SU-DHL-6 (cell line): ENCODE data around the gene WWOX.
"Not testable (repeated sequence)": the region's sequence is repeated elsewhere in the genome, so short reads cannot be mapped to it uniquely, and the experiment has no call there.

Source experiments
- H2AFZ ChIP-seq: fragments of 200-600 bp; sonication (generic); 2 replicates; pipeline ENCODE4 v1.6.1; 2014; ENCODE audit warnings: low read depth, mild to moderate bottlenecking, moderate library complexity, mixed read lengths, antibody characterized with exemption, low read length; ENCODE audit not compliant: severe bottlenecking
- H3F3A ChIP-seq: fragments of 200-600 bp; shearing (Covaris generic); 2 replicates; pipeline ENCODE4 v1.6.0; 2016; ENCODE audit warnings: antibody characterized with exemption, mild to moderate bottlenecking; ENCODE audit not compliant: insufficient read depth
- H3K27ac ChIP-seq: fragments of 200-600 bp; sonication (generic); 2 replicates; pipeline ENCODE4 v1.5.1; 2016; ENCODE audit warnings: low read depth, mild to moderate bottlenecking, low read length, moderate library complexity, mixed read lengths
- H3K27me3 ChIP-seq: fragments of 200-600 bp; sonication (generic), shearing (Covaris generic); 2 replicates; pipeline ENCODE4 v1.6.0; 2014; ENCODE audit warnings: mild to moderate bottlenecking, low read length
- H3K36me3 ChIP-seq: fragments of 200-600 bp; sonication (generic); 2 replicates; pipeline ENCODE4 v1.6.1; 2014; ENCODE audit warnings: mild to moderate bottlenecking, low read length, mixed read lengths
- H3K4me2 ChIP-seq: fragments of 300-600, 200-600 bp; shearing (Covaris generic), sonication (generic); 2 replicates; pipeline ENCODE4 v1.6.0; 2014; ENCODE audit warnings: low read length, low read depth, mild to moderate bottlenecking; ENCODE audit not compliant: poor library complexity, severe bottlenecking
- H3K4me3 ChIP-seq: fragments of 200-600 bp; sonication (generic); 2 replicates; pipeline ENCODE4 v1.5.1; 2014; ENCODE audit warnings: antibody characterized with exemption, low read length, mild to moderate bottlenecking, mixed read lengths; ENCODE audit not compliant: insufficient read depth, poor library complexity, severe bottlenecking
- H3K79me2 ChIP-seq: fragments of 200-600 bp; sonication (generic); 2 replicates; pipeline ENCODE4 v1.6.1; 2014; ENCODE audit warnings: mild to moderate bottlenecking, low read length, moderate library complexity; ENCODE audit not compliant: insufficient read depth
- H3K9ac ChIP-seq: fragments of 200-600 bp; sonication (generic); 2 replicates; pipeline ENCODE4 v1.7.0; 2014; ENCODE audit warnings: mild to moderate bottlenecking, low read length
- H3K9me2 ChIP-seq: fragments of 200-600 bp; sonication (generic); replicated peaks from 2 replicates; pipeline ENCODE4 v1.6.1; 2014; ENCODE audit warnings: low read length; ENCODE audit not compliant: insufficient read depth
- H3K9me3 ChIP-seq: fragments of 200-600 bp; sonication (generic); 2 replicates; pipeline ENCODE4 v1.6.1; 2014; ENCODE audit warnings: low read length, mixed read lengths; ENCODE audit not compliant: insufficient read depth
- H4K20me1 ChIP-seq: fragments of 200-600 bp; sonication (generic); 2 replicates; pipeline ENCODE4 v1.6.1; 2014; ENCODE audit warnings: low read depth, mild to moderate bottlenecking, antibody characterized with exemption, low read length, moderate library complexity, mixed read lengths
- EZH2phosphoT487 ChIP-seq: fragments of 200-600 bp; sonication (generic), shearing (Covaris generic); conservative IDR thresholded peaks from 2 replicates; pipeline ENCODE4 v1.6.1; 2018; ENCODE audit warnings: mild to moderate bottlenecking, antibody characterized with exemption, low read length, moderate library complexity, mixed read lengths
- TF ChIP-seq, protein P1 (sequence below): fragments of 200-600 bp; sonication (generic); IDR thresholded peaks from one replicate; pipeline ENCODE4 v1.5.1; 2017; ENCODE audit warnings: antibody characterized with exemption, mild to moderate bottlenecking, low read length, moderate library complexity; ENCODE audit not compliant: insufficient read depth, poor library complexity, severe bottlenecking

The WWOX gene

GRCh38 chr16:79257953-79258490, 1158.6 kb downstream of the WWOX start:
- H3K4me3 ChIP-seq = no peak overlapping the region
- no peak overlapping the region for H3K27ac ChIP-seq
- no peak overlapping the region for H2AFZ ChIP-seq
- no peaks in the 10 kb centered on the region for H3K79me2 ChIP-seq
- no peak overlapping the region for H3K9ac ChIP-seq
- no peaks in the 10 kb centered on the region for H3K27me3 ChIP-seq
- H3K9me2 ChIP-seq = no peaks in the 10 kb centered on the region
- H3K4me2 ChIP-seq = no peak overlapping the region
- TF ChIP-seq, protein P1, sequence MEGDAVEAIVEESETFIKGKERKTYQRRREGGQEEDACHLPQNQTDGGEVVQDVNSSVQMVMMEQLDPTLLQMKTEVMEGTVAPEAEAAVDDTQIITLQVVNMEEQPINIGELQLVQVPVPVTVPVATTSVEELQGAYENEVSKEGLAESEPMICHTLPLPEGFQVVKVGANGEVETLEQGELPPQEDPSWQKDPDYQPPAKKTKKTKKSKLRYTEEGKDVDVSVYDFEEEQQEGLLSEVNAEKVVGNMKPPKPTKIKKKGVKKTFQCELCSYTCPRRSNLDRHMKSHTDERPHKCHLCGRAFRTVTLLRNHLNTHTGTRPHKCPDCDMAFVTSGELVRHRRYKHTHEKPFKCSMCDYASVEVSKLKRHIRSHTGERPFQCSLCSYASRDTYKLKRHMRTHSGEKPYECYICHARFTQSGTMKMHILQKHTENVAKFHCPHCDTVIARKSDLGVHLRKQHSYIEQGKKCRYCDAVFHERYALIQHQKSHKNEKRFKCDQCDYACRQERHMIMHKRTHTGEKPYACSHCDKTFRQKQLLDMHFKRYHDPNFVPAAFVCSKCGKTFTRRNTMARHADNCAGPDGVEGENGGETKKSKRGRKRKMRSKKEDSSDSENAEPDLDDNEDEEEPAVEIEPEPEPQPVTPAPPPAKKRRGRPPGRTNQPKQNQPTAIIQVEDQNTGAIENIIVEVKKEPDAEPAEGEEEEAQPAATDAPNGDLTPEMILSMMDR = no peak
- no peak for TF ChIP-seq EZH2phosphoT487
- no peaks in the 10 kb centered on the region for H3K36me3 ChIP-seq
- H3K9me3 ChIP-seq = no peaks in the 10 kb centered on the region
- no peaks in the 10 kb centered on the region for H4K20me1 ChIP-seq
- H3F3A ChIP-seq = no peaks in the 10 kb centered on the region

DNA sequence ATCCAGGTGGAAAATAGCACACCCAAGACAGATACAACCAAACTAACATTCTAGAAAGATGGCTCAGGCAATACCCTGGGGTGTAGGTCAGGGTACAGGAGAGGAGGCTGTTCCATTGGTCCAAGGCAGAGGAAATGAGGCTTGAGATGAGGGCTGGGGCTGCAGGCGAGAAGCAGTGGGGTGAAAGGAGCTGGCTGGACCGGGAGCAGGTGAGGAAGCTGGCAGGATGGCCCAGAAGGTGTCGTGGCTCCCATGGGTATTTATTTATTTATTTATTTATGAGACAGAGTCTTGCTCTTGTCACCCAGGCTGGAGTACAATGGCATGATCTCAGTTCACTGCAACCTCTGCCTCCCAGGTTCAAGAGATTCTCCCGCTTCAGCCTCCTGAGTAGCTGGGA, 1161.4 kb downstream of the WWOX start:
- not testable (repeated sequence) for H3K36me3 ChIP-seq, H2AFZ ChIP-seq, H3K27me3 ChIP-seq, H3K9me2 ChIP-seq, H3K4me3 ChIP-seq, H3F3A ChIP-seq, H3K4me2 ChIP-seq, H4K20me1 ChIP-seq, H3K27ac ChIP-seq, H3K9ac ChIP-seq, H3K79me2 ChIP-seq, H3K9me3 ChIP-seq

DNA sequence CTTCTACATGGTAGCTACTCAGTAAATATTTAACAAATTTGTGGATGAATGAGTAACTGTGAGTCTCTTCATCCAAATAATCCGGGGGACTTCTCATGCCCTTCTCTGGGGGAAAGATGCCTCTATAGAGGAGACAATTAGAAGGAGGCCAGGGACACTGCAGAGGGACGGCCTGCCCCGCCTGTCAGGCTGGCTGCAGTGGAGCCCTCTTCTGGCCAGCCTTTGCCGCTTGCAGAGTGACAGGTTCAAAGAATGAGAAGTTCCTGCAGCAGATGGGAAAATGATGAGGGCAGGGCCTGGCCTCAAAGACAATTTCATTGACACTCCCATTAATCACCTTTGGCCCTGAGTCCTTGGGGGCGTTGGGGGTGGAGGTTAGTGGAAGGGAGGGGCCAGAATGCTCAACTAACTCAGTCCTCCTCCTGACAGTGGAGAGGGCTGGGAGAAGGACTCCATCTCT, 1162.1 kb downstream of the WWOX start:
- Histone ChIP-seq H3K9me2 (no peaks in the 10 kb centered on the region), H3K27ac (no peak overlapping the region), H3K27me3 (no peaks in the 10 kb centered on the region), H3K4me3 (no peak overlapping the region), H4K20me1 (no peaks in the 10 kb centered on the region), H2AFZ (no peak overlapping the region), H3F3A (no peaks in the 10 kb centered on the region), H3K9ac (no peak overlapping the region), H3K79me2 (no peaks in the 10 kb centered on the region), H3K9me3 (no peaks in the 10 kb centered on the region), H3K4me2 (no peak overlapping the region), H3K36me3 (no peaks in the 10 kb centered on the region)
- TF ChIP-seq, protein P1 = peak; percentile 18
- TF ChIP-seq EZH2phosphoT487 = no peak

DNA sequence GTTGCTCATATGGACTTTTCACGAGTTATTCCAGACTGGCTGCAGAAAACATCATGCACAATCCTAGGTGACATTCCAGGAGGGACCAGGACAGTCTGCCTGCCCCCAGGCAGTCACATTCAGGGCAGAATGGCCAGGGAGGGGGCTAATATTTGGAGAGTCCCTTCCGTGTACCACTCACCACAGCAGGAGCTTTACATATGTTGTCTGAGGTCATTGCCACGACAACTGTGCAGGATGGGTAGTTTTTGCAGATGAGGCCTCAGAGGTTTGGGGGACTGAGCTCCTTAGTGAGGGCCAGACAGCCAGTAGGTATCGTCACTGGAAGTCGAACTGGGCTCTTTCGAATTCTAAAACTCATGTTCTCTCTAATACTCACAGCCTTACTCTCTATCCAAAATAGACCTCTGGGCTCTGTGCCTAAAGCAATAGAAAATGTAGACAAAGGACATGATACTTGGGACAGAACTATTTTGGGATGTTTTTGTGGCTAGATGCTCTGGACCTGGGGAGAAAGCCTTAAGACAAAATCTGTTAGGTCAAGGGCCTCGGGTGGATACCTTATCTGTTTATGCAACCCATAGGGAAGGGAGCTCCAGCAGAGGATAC, 1162.6 kb downstream of the WWOX start:
- Histone ChIP-seq H3K9me3 (no peaks in the 10 kb centered on the region), H3F3A (no peaks in the 10 kb centered on the region)
- no peak for TF ChIP-seq EZH2phosphoT487
- TF ChIP-seq, protein P1 = no peak

More for the DNA sequence above, 1162.6 kb downstream of the WWOX start:
- Histone ChIP-seq H3K27ac (no peak overlapping the region), H3K9ac (no peak overlapping the region), H4K20me1 (no peaks in the 10 kb centered on the region), H3K9me2 (no peaks in the 10 kb centered on the region), H3K27me3 (no peaks in the 10 kb centered on the region), H3K79me2 (no peaks in the 10 kb centered on the region), H2AFZ (no peak overlapping the region), H3K36me3 (no peaks in the 10 kb centered on the region), H3K4me3 (no peak overlapping the region), H3K4me2 (no peak overlapping the region)
